Adrenal gland (tissue), 5 donors: ENCODE results near the gene ANTXRL.

ENCODE experiments used
- CTCF ChIP-seq, 6 experiments: fragments of 450-650 bp in 4 of 6; fragments of 200-600 bp in 2 of 6; sonication (generic) in 1 of 6; IDR thresholded peaks; 1 replicate in 5 of 6; 2 replicates in 1 of 6; pipeline versions ENCODE4 v1.5.1 to v1.8.0; 2016 to 2021; ENCODE audit warnings: antibody characterized with exemption in 6 of 6, mild to moderate bottlenecking in 2 of 6, moderate library complexity in 1 of 6
- POLR2A ChIP-seq, 2 donors: fragments of 450-650 bp; IDR thresholded peaks; one replicate each; pipeline ENCODE4 v1.6.1; 2017; ENCODE audit warnings: antibody characterized with exemption in 2 of 2, mild to moderate bottlenecking in 2 of 2, moderate library complexity in 1 of 2
- donor health status: DM: no; HTN: no; CAD: no.

- TF ChIP-seq CTCF (IDR thresholded peaks at IDR 0.05) = no peak
- TF ChIP-seq POLR2A (IDR thresholded peaks at IDR 0.05) = no peak
Observed at GRCh38 chr10:46328853-46329689, 42.3 kb downstream of the ANTXRL start.
